Esophagus squamous epithelium (tissue), 4 donors: ENCODE measurements around the gene TSHZ2.

Source experiments
- POLR2A ChIP-seq, 4 donors: fragments of 450-650 bp; IDR thresholded peaks; one replicate each; pipeline ENCODE4 v1.6.1; 2017; ENCODE audit warnings: antibody characterized with exemption in 4 of 4, mild to moderate bottlenecking in 4 of 4, moderate library complexity in 3 of 4
- TF ChIP-seq, protein P1 (sequence below), 6 experiments: fragments of 450-650 bp in 4 of 6; fragments of 200-600 bp in 2 of 6; sonication (generic) in 2 of 6; IDR thresholded peaks; one replicate each; pipeline ENCODE4 v1.5.1; 2016 to 2019; ENCODE audit warnings: antibody characterized with exemption in 6 of 6, mild to moderate bottlenecking in 4 of 6, moderate library complexity in 4 of 6

GRCh38 chr20:52939141-52939540 lies 33.0 kb upstream of the TSHZ2 start:
- no peak for TF ChIP-seq POLR2A (IDR thresholded peaks at IDR 0.05)
- TF ChIP-seq, protein P1, sequence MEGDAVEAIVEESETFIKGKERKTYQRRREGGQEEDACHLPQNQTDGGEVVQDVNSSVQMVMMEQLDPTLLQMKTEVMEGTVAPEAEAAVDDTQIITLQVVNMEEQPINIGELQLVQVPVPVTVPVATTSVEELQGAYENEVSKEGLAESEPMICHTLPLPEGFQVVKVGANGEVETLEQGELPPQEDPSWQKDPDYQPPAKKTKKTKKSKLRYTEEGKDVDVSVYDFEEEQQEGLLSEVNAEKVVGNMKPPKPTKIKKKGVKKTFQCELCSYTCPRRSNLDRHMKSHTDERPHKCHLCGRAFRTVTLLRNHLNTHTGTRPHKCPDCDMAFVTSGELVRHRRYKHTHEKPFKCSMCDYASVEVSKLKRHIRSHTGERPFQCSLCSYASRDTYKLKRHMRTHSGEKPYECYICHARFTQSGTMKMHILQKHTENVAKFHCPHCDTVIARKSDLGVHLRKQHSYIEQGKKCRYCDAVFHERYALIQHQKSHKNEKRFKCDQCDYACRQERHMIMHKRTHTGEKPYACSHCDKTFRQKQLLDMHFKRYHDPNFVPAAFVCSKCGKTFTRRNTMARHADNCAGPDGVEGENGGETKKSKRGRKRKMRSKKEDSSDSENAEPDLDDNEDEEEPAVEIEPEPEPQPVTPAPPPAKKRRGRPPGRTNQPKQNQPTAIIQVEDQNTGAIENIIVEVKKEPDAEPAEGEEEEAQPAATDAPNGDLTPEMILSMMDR (IDR thresholded peaks at IDR 0.05) = no peak
